Thyroid gland (tissue), 4 donors: ENCODE measurements around the gene AJAP1. TPM values are rescaled to one million over a fixed set of nuclear protein-coding genes. Genes with fewer than 3 reads are reported as not detected.

Source experiments
- DNase-seq, 2 donors: peaks; one replicate each; pipeline ENCODE4 v3.0.0-alpha.2; 2019
- H3K27ac ChIP-seq, 3 donors: fragments of 200-600 bp; sonication (generic); 1 replicate in 2 of 3; 2 replicates in 1 of 3; pipeline ENCODE4 v1.5.1; 2016 to 2019; ENCODE audit warnings: mild to moderate bottlenecking in 1 of 3, moderate library complexity in 1 of 3
- H3K27me3 ChIP-seq: fragments of 200-600 bp; sonication (generic); one replicate; pipeline ENCODE4 v1.5.1; 2019
- H3K36me3 ChIP-seq, 2 donors: fragments of 200-600 bp; sonication (generic); one replicate each; pipeline ENCODE4 v1.5.1; 2016 to 2019
- H3K4me1 ChIP-seq, 2 donors: fragments of 200-600 bp; sonication (generic); one replicate each; pipeline ENCODE4 v1.5.1; 2017 to 2019
- H3K4me3 ChIP-seq, 3 donors: fragments of 200-600 bp; sonication (generic); replicated peaks in 1 of 3; 1 replicate in 2 of 3; 2 replicates in 1 of 3; pipeline ENCODE4 v1.5.1; 2016; ENCODE audit warnings: mild to moderate bottlenecking in 1 of 3
- H3K9me3 ChIP-seq: fragments of 200-600 bp; sonication (generic); one replicate; pipeline ENCODE4 v1.5.1; 2017
- CTCF ChIP-seq, 6 experiments: fragments of 200-600 bp in 3 of 6; fragments of 450-650 bp in 3 of 6; sonication (generic) in 3 of 6; IDR thresholded peaks; one replicate each; pipeline ENCODE4 v1.5.1; 2016 to 2019; ENCODE audit warnings: antibody characterized with exemption in 6 of 6, mild to moderate bottlenecking in 2 of 6, inconsistent platforms in 1 of 6, moderate library complexity in 1 of 6
- POLR2A ChIP-seq, 2 donors: fragments of 450-650 bp; IDR thresholded peaks; one replicate each; pipeline ENCODE4 v1.6.1; 2017; ENCODE audit warnings: antibody characterized with exemption in 2 of 2, mild to moderate bottlenecking in 2 of 2, moderate library complexity in 1 of 2
- WGBS, 2 donors: methylation state at CpG; one replicate each; pipeline ENCODE4 v1.1.5; 2017; 5-methylcytosine and 5-hydroxymethylcytosine counted together
- intact Hi-C: fragments of 100-400 bp; cut with DNase I; formaldehyde crosslinking; loops from one replicate; pipeline ENCODE4 v1.15.1; 2023
- total RNA-seq, 4 donors: library from RNA; depleted of rRNA; stranded (reverse); fragments of >200 nt; gene quantifications; one replicate each; pipeline ENCODE4 v1.2.3, GENCODE V29; 2016

Gene AJAP1
- total RNA-seq, 4 donors from 2014 or later, result 0.22 to 1.6 (median 0.81) TPM

- intact Hi-C loops, result no loop called here
- no peak for DNase-seq
- Histone ChIP-seq H3K4me3 (no peak overlapping the region), H3K27me3 (no peaks in the 10 kb centered on the region), H3K27ac (no peak overlapping the region), H3K36me3 (no peaks in the 10 kb centered on the region), H3K9me3 (no peaks in the 10 kb centered on the region), H3K4me1 (no peaks in the 10 kb centered on the region)
- TF ChIP-seq CTCF (IDR thresholded peaks at IDR 0.05) (no peak), POLR2A (IDR thresholded peaks at IDR 0.05) (no peak)
- 83% methylated on average over 9 of the region's 9 CpGs for WGBS, 2 donors
Measured at GRCh38 chr1:4694492-4694891, 40.1 kb downstream of the AJAP1 start.

- intact Hi-C loops, result no loop called here
- Histone ChIP-seq H3K9me3 (no peaks in the 10 kb centered on the region), H3K27me3 (no peaks in the 10 kb centered on the region), H3K4me3 (no peak overlapping the region), H3K4me1 (no peaks in the 10 kb centered on the region), H3K27ac (no peak overlapping the region), H3K36me3 (no peaks in the 10 kb centered on the region)
- no peak for DNase-seq
- 75 to 93% methylated on average over 8 of the region's 8 CpGs for WGBS, 2 donors
- TF ChIP-seq CTCF (IDR thresholded peaks at IDR 0.05), result no peak
- no peak for TF ChIP-seq POLR2A (IDR thresholded peaks at IDR 0.05)
Measured at GRCh38 chr1:4695241-4695640, 40.8 kb downstream of the AJAP1 start.

GRCh38 chr1:4696161-4696745 lies 41.8 kb downstream of the AJAP1 start:
- Histone ChIP-seq H3K27ac (no peak overlapping the region), H3K4me1 (no peaks in the 10 kb centered on the region), H3K9me3 (no peaks in the 10 kb centered on the region), H3K4me3 (no peak overlapping the region), H3K36me3 (no peaks in the 10 kb centered on the region), H3K27me3 (no peaks in the 10 kb centered on the region)
- intact Hi-C loops, result no loop called here
- no peak for TF ChIP-seq CTCF (IDR thresholded peaks at IDR 0.05)
- no peak for TF ChIP-seq POLR2A (IDR thresholded peaks at IDR 0.05)
- no peak for DNase-seq
- WGBS, 2 donors, result 60 to 70% methylated on average over 9 to 10 of the region's 12 CpGs

- H3K4me3 ChIP-seq, result no peak overlapping the region
Measured at GRCh38 chr1:4696753-4697152, 42.3 kb downstream of the AJAP1 start.

GRCh38 chr1:4697801-4698200 lies 43.4 kb downstream of the AJAP1 start:
- WGBS, 2 donors, result 92 to 94% methylated on average over 16 to 19 of the region's 19 CpGs
- no peaks in the 10 kb centered on the region for H3K36me3 ChIP-seq
- H3K9me3 ChIP-seq, result no peaks in the 10 kb centered on the region
- TF ChIP-seq CTCF (IDR thresholded peaks at IDR 0.05), result no peak
- no peak for TF ChIP-seq POLR2A (IDR thresholded peaks at IDR 0.05)
- intact Hi-C loops, result no loop called here
- no peak overlapping the region for H3K27ac ChIP-seq
- DNase-seq, result no peak
- H3K4me3 ChIP-seq, result no peak overlapping the region
- no peaks in the 10 kb centered on the region for H3K4me1 ChIP-seq
- H3K27me3 ChIP-seq, result no peaks in the 10 kb centered on the region

More at GRCh38 chr1:4696753-4697152, 42.3 kb downstream of the AJAP1 start:
- no peak overlapping the region for H3K27ac ChIP-seq
- 95 to 98% methylated on average over 2 of the region's 2 CpGs for WGBS, 2 donors
- H3K4me1 ChIP-seq, result no peaks in the 10 kb centered on the region
- H3K27me3 ChIP-seq, result no peaks in the 10 kb centered on the region
- DNase-seq, result no peak
- H3K9me3 ChIP-seq, result no peaks in the 10 kb centered on the region
- H3K36me3 ChIP-seq, result no peaks in the 10 kb centered on the region
- intact Hi-C loops, result no loop called here
- TF ChIP-seq CTCF (IDR thresholded peaks at IDR 0.05), result no peak
